Dedifferentiated amniotic fluid mesenchymal stem cell (primary cell): Measurements from ENCODE around the gene SCGB2B2.
"Not testable (repeated sequence)": the region's sequence is repeated elsewhere in the genome, so short reads cannot be mapped to it uniquely, and the experiment has no call there.

Experiments used
- DNase-seq: peaks from one replicate; pipeline ENCODE4 v3.0.0-alpha.2; 2016; ENCODE audit errors: extremely low spot score

Gene SCGB2B2

GRCh38 chr19:34676697-34677385, at the start of gene SCGB2B2:
SCGB2B2 (minus strand) TSS chr19:34677159; CDS start chr19:34594563, 82,596 bp downstream.
- peak; percentile 15 for DNase-seq

- no peak for DNase-seq
Measured at GRCh38 chr19:34725400-34725799, 48.4 kb upstream of the SCGB2B2 start.

- no peak for DNase-seq
Measured at GRCh38 chr19:34722353-34722752, 45.4 kb upstream of the SCGB2B2 start.

GRCh38 chr19:34715357-34715756, 38.4 kb upstream of the SCGB2B2 start:
- DNase-seq: no peak

GRCh38 chr19:34713262-34713637, 36.3 kb upstream of the SCGB2B2 start:
- DNase-seq: no peak

- DNase-seq: peak; percentile 77
Measured at GRCh38 chr19:34712395-34713261, 35.7 kb upstream of the SCGB2B2 start.

GRCh38 chr19:34711890-34712289, 34.9 kb upstream of the SCGB2B2 start:
- no peak for DNase-seq

- no peak for DNase-seq
Measured at GRCh38 chr19:34707661-34708060, 30.7 kb upstream of the SCGB2B2 start.

- DNase-seq: no peak
Measured at GRCh38 chr19:34692549-34692948, 15.6 kb upstream of the SCGB2B2 start.

GRCh38 chr19:34690372-34690771, 13.4 kb upstream of the SCGB2B2 start:
- DNase-seq: no peak

- no peak for DNase-seq
Measured at GRCh38 chr19:34688592-34688991, 11.6 kb upstream of the SCGB2B2 start.

GRCh38 chr19:34687348-34687747, 10.4 kb upstream of the SCGB2B2 start:
- DNase-seq: no peak

GRCh38 chr19:34686455-34686854, 9.5 kb upstream of the SCGB2B2 start:
- no peak for DNase-seq

- not testable (repeated sequence) for DNase-seq
Measured at GRCh38 chr19:34685266-34685665, 8.3 kb upstream of the SCGB2B2 start.

- DNase-seq: no peak
Measured at GRCh38 chr19:34681478-34681877, 4.5 kb upstream of the SCGB2B2 start.

GRCh38 chr19:34678421-34678820, 1.5 kb upstream of the SCGB2B2 start:
- DNase-seq: no peak

- no peak for DNase-seq
Measured at GRCh38 chr19:34678085-34678412, 1.1 kb upstream of the SCGB2B2 start.

GRCh38 chr19:34677386-34678084, 576 bp upstream of the SCGB2B2 start, which contains the start of gene ZNF302:
ZNF302 (plus strand) TSS chr19:34677678; CDS start chr19:34678805, 1,127 bp downstream.
- peak; percentile 96 for DNase-seq

- no peak for DNase-seq
Measured at GRCh38 chr19:34675919-34676318, 1.0 kb downstream of the SCGB2B2 start.

GRCh38 chr19:34675250-34675649, 1.7 kb downstream of the SCGB2B2 start:
- DNase-seq: no peak

- no peak for DNase-seq
Measured at GRCh38 chr19:34673590-34673989, 3.4 kb downstream of the SCGB2B2 start.

- no peak for DNase-seq
Measured at GRCh38 chr19:34671972-34672371, 5.0 kb downstream of the SCGB2B2 start.
